HCT116 (cell line): ENCODE measurements around the gene TRIM61. TPM values are rescaled to one million over a fixed set of nuclear protein-coding genes. Genes with fewer than 3 reads are reported as not detected.

ENCODE experiments used
- ATAC-seq: fragments of 200-7000 bp; cut with Tn5 transposase; 2 replicates; pipeline ENCODE4 v1.9.1; 2020; ENCODE audit warnings: mild to moderate bottlenecking, moderate library complexity
- BruUV-seq: library from RNA; stranded (reverse); fragments of 400-500 nt; replicated peaks from 2 replicates; lab custom pipeline; 2021; lab: Mats Ljungman, UMichigan
- CTCF ChIA-PET: fragments of 300-600 bp; sonication (Branson Sonifier 250); formaldehyde crosslinking; loops from one replicate; lab custom pipeline; 2021; ENCODE audit warnings: antibody characterized with exemption; lab: Charles Lee
- POLR2A ChIA-PET: fragments of 300-600, 350-600 bp; sonication (Branson Sonifier 250); formaldehyde crosslinking; loops from one replicate; lab custom pipeline; 2021; ENCODE audit warnings: antibody characterized with exemption; lab: Charles Lee
- RAD21 ChIA-PET, 2 experiments: fragments of 300-600 bp; sonication (Branson Sonifier 250); formaldehyde crosslinking; loops; one replicate each; lab custom pipeline; 2023; ENCODE audit warnings: low total read pairs in 2 of 2; ENCODE audit not compliant: uncharacterized antibody in 2 of 2, unreplicated experiment in 2 of 2, low non-redundant PET in 1 of 2; lab: Charles Lee
- DNase-seq: peaks from one replicate; pipeline ENCODE4 v3.0.0-alpha.2; 2010; ENCODE audit warnings: low read depth, low spot score
- H2AFZ ChIP-seq: fragments of 200-600 bp; shearing (Covaris generic), sonication (generic); 2 replicates; pipeline ENCODE4 v1.6.1; 2017; ENCODE audit warnings: low read depth, mixed run types, mixed read lengths, antibody characterized with exemption, low read length; ENCODE audit not compliant: poor library complexity, severe bottlenecking
- H3K27ac ChIP-seq: 2 replicates; pipeline ENCODE4 v1.5.1; 2012; ENCODE audit warnings: low read depth, low read length
- H3K27me3 ChIP-seq: fragments of 200-600 bp; sonication (generic); 2 replicates; pipeline ENCODE4 v1.6.1; 2016; ENCODE audit warnings: mixed run types, low read length, mixed read lengths; ENCODE audit not compliant: insufficient read depth
- H3K36me3 ChIP-seq, 2 experiments: fragments of 200-500 bp in 1 of 2; fragments of 200-600 bp in 1 of 2; sonication (Bioruptor generic) in 1 of 2; sonication (generic) in 1 of 2; 2 replicates each; pipeline versions ENCODE4 v1.5.1 to v1.6.1; 2014 to 2016; ENCODE audit warnings: low read length in 2 of 2, inconsistent platforms in 1 of 2, mixed read lengths in 1 of 2, mixed run types in 1 of 2; ENCODE audit not compliant: insufficient read depth in 2 of 2, control insufficient read depth in 1 of 2
- H3K4me1 ChIP-seq, 2 experiments: fragments of 200-600 bp in 1 of 2; sonication (generic) in 1 of 2; 2 replicates each; pipeline versions ENCODE4 v1.5.1 to v1.6.1; 2012 to 2017; ENCODE audit warnings: low read length in 2 of 2, inconsistent platforms in 1 of 2, mild to moderate bottlenecking in 1 of 2, mixed read lengths in 1 of 2, mixed run types in 1 of 2, moderate library complexity in 1 of 2; ENCODE audit not compliant: insufficient read depth in 2 of 2, control insufficient read depth in 1 of 2
- H3K4me2 ChIP-seq: fragments of 200-600 bp; sonication (generic); 2 replicates; pipeline ENCODE4 v1.6.1; 2017; ENCODE audit warnings: mixed run types, low read length, mixed read lengths
- H3K4me3 ChIP-seq, 2 experiments: fragments of 200-600 bp in 1 of 2; sonication (generic) in 1 of 2; replicated peaks in 1 of 2; 2 replicates each; pipeline ENCODE4 v1.5.1; 2011 to 2016; ENCODE audit warnings: low read length in 2 of 2, control low read depth in 1 of 2, low read depth in 1 of 2, mild to moderate bottlenecking in 1 of 2, mixed read lengths in 1 of 2, mixed run types in 1 of 2
- H3K79me2 ChIP-seq: fragments of 200-600 bp; sonication (generic); 2 replicates; pipeline ENCODE4 v1.6.1; 2017; ENCODE audit warnings: mild to moderate bottlenecking, mixed run types, low read length, moderate library complexity, mixed read lengths; ENCODE audit not compliant: insufficient read depth
- H3K9ac ChIP-seq: fragments of 200-600 bp; sonication (generic); 2 replicates; pipeline ENCODE4 v1.6.1; 2016; ENCODE audit warnings: low read length, mixed read lengths
- H3K9me2 ChIP-seq: fragments of 200-600 bp; sonication (generic), shearing (Covaris generic); 2 replicates; pipeline ENCODE4 v1.6.1; 2017; ENCODE audit warnings: mixed run types, mild to moderate bottlenecking, moderate library complexity; ENCODE audit not compliant: insufficient read depth
- H3K9me3 ChIP-seq, 2 experiments: fragments of 200-500 bp in 1 of 2; fragments of 200-600 bp in 1 of 2; sonication (Bioruptor generic) in 1 of 2; sonication (generic) in 1 of 2; 2 replicates each; pipeline ENCODE4 v1.6.1; 2014 to 2017; ENCODE audit warnings: low read length in 2 of 2, mixed read lengths in 2 of 2, inconsistent platforms in 1 of 2, low read depth in 1 of 2, mild to moderate bottlenecking in 1 of 2, mixed run types in 1 of 2, moderate library complexity in 1 of 2; ENCODE audit not compliant: control insufficient read depth in 1 of 2, insufficient read depth in 1 of 2
- H4K20me1 ChIP-seq: fragments of 200-600 bp; sonication (generic), shearing (Covaris generic); 2 replicates; pipeline ENCODE4 v1.6.1; 2017; ENCODE audit warnings: mixed run types, mild to moderate bottlenecking, moderate library complexity; ENCODE audit not compliant: insufficient read depth
- ELF1 ChIP-seq: IDR thresholded peaks from 2 replicates; pipeline ENCODE4 v1.6.1; 2012; ENCODE audit warnings: low read depth, borderline replicate concordance
- POLR2AphosphoS5 ChIP-seq: IDR thresholded peaks from 2 replicates; pipeline ENCODE4 v1.6.1; 2011; ENCODE audit warnings: mild to moderate bottlenecking, low read depth, low read length, moderate library complexity
- SP1 ChIP-seq: IDR thresholded peaks from 2 replicates; pipeline ENCODE4 v1.6.1; 2012; ENCODE audit warnings: low read depth
- ZNF274 ChIP-seq: fragments of 200-500 bp; sonication (Bioruptor generic); IDR thresholded peaks from 2 replicates; pipeline ENCODE4 v1.6.1; 2014; ENCODE audit warnings: mild to moderate bottlenecking, low read depth, low read length, inconsistent platforms
- intact Hi-C: fragments of 100-400 bp; cut with micrococcal nuclease; formaldehyde crosslinking; loops from 2 replicates; pipeline ENCODE4 v1.10.0; 2022
- total RNA-seq: library from RNA; stranded (reverse); gene quantifications from one replicate; pipeline ENCODE4 v1.2.1, GENCODE V29; 2021; ENCODE audit not compliant: unreplicated experiment
- TF ChIP-seq, protein P1 (sequence below), 3 experiments: fragments of 200-600 bp in 1 of 3; sonication (generic) in 1 of 3; IDR thresholded peaks in 2 of 3; conservative IDR thresholded peaks in 1 of 3; 2 replicates each; pipeline ENCODE4 v1.5.1; 2012 to 2017; ENCODE audit warnings: low read depth in 2 of 3, low read length in 2 of 3, antibody characterized with exemption in 1 of 3, borderline replicate concordance in 1 of 3, control low read depth in 1 of 3, mild to moderate bottlenecking in 1 of 3, mixed read lengths in 1 of 3, mixed run types in 1 of 3, moderate library complexity in 1 of 3; ENCODE audit not compliant: insufficient read depth in 1 of 3
- TF ChIP-seq, protein P2 (sequence below): IDR thresholded peaks from 2 replicates; pipeline ENCODE4 v1.6.1; 2012

Gene TRIM61
- total RNA-seq, 1 experiment from 2014 or later: 0.15 TPM

DNA sequence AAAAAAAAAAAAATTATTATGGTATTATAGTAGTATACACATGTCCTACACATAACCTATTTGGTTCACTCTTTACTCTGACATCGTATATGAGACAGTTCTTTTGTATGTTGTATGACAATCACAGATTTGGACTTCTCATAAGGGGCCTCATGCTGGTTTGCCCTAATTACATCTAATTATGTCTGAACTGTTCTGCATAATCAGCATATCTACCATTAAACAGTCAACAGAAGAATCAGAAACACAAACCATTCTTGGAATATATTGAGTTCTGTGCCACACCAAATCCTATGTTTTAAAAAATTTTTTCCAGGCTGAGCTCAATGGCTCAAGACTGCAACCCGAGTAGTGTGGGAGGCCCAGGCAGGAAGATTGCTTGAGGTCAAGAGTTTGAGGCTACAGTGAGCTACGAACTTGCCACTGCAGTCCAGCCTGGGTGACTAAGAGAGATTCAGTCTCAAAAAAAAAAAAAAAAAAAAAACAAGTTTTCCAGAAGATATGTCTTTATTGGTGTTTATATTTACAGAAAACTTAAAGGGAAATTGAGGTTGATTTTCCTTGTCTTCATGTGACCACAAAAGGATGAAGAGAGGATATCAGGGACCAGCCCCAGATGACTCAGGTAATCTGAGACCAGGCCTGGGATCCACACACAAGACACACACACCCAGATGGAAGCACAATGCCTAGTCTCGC, 22.2 kb downstream of the TRIM61 start (continued):
- TF ChIP-seq, protein P1, sequence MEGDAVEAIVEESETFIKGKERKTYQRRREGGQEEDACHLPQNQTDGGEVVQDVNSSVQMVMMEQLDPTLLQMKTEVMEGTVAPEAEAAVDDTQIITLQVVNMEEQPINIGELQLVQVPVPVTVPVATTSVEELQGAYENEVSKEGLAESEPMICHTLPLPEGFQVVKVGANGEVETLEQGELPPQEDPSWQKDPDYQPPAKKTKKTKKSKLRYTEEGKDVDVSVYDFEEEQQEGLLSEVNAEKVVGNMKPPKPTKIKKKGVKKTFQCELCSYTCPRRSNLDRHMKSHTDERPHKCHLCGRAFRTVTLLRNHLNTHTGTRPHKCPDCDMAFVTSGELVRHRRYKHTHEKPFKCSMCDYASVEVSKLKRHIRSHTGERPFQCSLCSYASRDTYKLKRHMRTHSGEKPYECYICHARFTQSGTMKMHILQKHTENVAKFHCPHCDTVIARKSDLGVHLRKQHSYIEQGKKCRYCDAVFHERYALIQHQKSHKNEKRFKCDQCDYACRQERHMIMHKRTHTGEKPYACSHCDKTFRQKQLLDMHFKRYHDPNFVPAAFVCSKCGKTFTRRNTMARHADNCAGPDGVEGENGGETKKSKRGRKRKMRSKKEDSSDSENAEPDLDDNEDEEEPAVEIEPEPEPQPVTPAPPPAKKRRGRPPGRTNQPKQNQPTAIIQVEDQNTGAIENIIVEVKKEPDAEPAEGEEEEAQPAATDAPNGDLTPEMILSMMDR (IDR thresholded peaks at IDR 0.05 in 2 of 3, conservative IDR thresholded peaks at IDR 0.05 in 1 of 3; ENCODE audit: borderline replicate concordance in 1 of 3, insufficient read depth in 1 of 3, low read depth in 2 of 3, low read length in 2 of 3): no peak
- TF ChIP-seq POLR2AphosphoS5 (no peak), SP1 (no peak), ZNF274 (no peak)
- TF ChIP-seq, protein P2, sequence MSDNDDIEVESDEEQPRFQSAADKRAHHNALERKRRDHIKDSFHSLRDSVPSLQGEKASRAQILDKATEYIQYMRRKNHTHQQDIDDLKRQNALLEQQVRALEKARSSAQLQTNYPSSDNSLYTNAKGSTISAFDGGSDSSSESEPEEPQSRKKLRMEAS: no peak
- TF ChIP-seq, all 23 proteins: peak for 0

DNA sequence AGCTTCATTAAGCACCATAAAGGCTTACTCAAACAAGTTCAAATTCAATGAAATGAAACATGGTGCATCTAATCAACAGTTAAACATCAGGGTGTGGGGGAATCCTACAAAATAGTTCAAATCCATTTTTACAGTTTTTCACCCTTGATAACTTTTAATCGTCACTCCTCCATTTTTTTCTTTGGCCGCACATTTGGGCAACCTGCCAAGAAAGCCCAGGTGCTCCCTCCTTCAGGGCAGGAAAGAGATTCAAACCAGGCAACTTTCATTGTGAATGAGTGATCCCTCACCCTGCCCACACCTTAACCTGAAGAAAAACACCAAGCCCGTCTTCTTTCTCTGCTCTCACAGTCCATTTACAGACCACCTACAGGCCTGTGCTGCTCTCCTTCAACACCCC, 24.9 kb downstream of the TRIM61 start:
- Histone ChIP-seq H3K9me2 (no peaks in the 10 kb centered on the region), H3K79me2 (no peaks in the 10 kb centered on the region), H3K36me3 (no peaks in the 10 kb centered on the region), H3K9me3 (no peaks in the 10 kb centered on the region), H4K20me1 (no peaks in the 10 kb centered on the region), H3K27ac (no peak overlapping the region), H3K9ac (no peak overlapping the region), H3K4me2 (no peak overlapping the region), H3K4me1 (peaks cover 6 to 13% of the 10 kb centered on the region in 2 experiments; a peak in 3 of 4 replicates), H3K27me3 (no peaks in the 10 kb centered on the region), H2AFZ (no peak overlapping the region), H3K4me3 (no peak overlapping the region)
- no TSS peak for BruUV-seq
- intact Hi-C loops: no loop called here
- POLR2A ChIA-PET: no interaction called here
- RAD21 ChIA-PET: no interaction called here
- CTCF ChIA-PET: no interaction called here
- DNase-seq (no peak), ATAC-seq (no peak)
- no peak for TF ChIP-seq ELF1
